Thyroid gland (tissue), 4 donors: Measurements from ENCODE around the gene ALG12.

Experiments used
- POLR2A ChIP-seq, 2 donors: fragments of 450-650 bp; IDR thresholded peaks; one replicate each; pipeline ENCODE4 v1.6.1; 2017; ENCODE audit warnings: antibody characterized with exemption in 2 of 2, mild to moderate bottlenecking in 2 of 2, moderate library complexity in 1 of 2
- TF ChIP-seq, protein P1 (sequence below), 6 experiments: fragments of 200-600 bp in 3 of 6; fragments of 450-650 bp in 3 of 6; sonication (generic) in 3 of 6; IDR thresholded peaks; one replicate each; pipeline ENCODE4 v1.5.1; 2016 to 2019; ENCODE audit warnings: antibody characterized with exemption in 6 of 6, mild to moderate bottlenecking in 2 of 6, inconsistent platforms in 1 of 6, moderate library complexity in 1 of 6

DNA sequence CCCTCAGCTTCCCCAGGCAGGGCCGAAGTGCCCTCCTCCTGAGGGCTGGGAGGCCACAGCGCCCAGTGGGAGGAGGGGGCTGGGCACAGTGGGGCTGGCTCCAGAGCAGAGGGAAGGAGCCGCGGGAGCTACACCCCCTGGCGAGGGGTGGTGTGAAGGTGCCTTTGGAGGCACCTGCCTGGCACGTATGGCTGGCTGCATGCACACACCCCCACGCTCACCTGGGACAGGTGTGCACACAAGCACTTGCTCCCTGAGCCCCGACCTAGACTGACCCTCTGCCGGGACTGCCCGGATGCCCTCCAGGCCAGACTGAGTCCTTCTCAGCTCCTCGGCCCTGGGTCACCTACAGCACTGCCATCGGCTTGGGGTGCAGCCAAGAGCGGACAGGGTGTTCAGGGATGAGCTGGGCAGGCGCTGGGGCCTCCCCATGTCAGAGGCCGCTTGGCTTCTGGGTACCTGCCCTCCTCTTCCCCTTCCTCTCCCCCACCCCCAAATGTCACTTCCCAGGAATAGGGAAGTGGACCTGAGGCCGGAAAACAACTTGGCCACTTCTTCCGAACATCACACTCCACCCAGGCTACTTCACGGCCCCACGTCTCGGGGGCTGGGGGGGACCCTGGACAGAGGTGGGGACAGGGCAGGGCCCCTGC, 34.9 kb upstream of the ALG12 start:
- TF ChIP-seq, protein P1, sequence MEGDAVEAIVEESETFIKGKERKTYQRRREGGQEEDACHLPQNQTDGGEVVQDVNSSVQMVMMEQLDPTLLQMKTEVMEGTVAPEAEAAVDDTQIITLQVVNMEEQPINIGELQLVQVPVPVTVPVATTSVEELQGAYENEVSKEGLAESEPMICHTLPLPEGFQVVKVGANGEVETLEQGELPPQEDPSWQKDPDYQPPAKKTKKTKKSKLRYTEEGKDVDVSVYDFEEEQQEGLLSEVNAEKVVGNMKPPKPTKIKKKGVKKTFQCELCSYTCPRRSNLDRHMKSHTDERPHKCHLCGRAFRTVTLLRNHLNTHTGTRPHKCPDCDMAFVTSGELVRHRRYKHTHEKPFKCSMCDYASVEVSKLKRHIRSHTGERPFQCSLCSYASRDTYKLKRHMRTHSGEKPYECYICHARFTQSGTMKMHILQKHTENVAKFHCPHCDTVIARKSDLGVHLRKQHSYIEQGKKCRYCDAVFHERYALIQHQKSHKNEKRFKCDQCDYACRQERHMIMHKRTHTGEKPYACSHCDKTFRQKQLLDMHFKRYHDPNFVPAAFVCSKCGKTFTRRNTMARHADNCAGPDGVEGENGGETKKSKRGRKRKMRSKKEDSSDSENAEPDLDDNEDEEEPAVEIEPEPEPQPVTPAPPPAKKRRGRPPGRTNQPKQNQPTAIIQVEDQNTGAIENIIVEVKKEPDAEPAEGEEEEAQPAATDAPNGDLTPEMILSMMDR (IDR thresholded peaks at IDR 0.05): peak in 1 of 6 experiments; percentile 12
- peak in 1 of 2 donors; percentile 50 for TF ChIP-seq POLR2A (IDR thresholded peaks at IDR 0.05)
